GM18873 (cell line): ENCODE data around the gene IMMT.

Experiments used
- ATAC-seq: cut with Tn5 transposase; IDR thresholded peaks from one replicate; pipeline ENCODE4 v1.9.1; 2021; ENCODE audit warnings: mild to moderate bottlenecking, moderate library complexity, moderate number of reproducible peaks; ENCODE audit not compliant: unreplicated experiment, low FRiP score

Gene IMMT

GRCh38 chr2:86226636-86227520, 31.6 kb upstream of the IMMT start:
- ATAC-seq = no peak

- no peak for ATAC-seq
Observed at GRCh38 chr2:86226070-86226469, 30.8 kb upstream of the IMMT start.

- ATAC-seq = peak; percentile 65
Observed at GRCh38 chr2:86225581-86225980, 30.3 kb upstream of the IMMT start.

- ATAC-seq = no peak
Observed at GRCh38 chr2:86224645-86225355, 29.5 kb upstream of the IMMT start.

GRCh38 chr2:86223927-86224560, 28.8 kb upstream of the IMMT start:
- no peak for ATAC-seq

- no peak for ATAC-seq
Observed at GRCh38 chr2:86223140-86223926, 28.1 kb upstream of the IMMT start.

GRCh38 chr2:86221066-86221684, 25.9 kb upstream of the IMMT start:
- ATAC-seq = no peak

- no peak for ATAC-seq
Observed at GRCh38 chr2:86219896-86220295, 24.6 kb upstream of the IMMT start.

- ATAC-seq = no peak
Observed at GRCh38 chr2:86218124-86218523, 22.9 kb upstream of the IMMT start.

- no peak for ATAC-seq
Observed at GRCh38 chr2:86216575-86217555, 21.6 kb upstream of the IMMT start.

GRCh38 chr2:86214503-86214832, 19.2 kb upstream of the IMMT start:
- no peak for ATAC-seq

- no peak for ATAC-seq
Observed at GRCh38 chr2:86213699-86214502, 18.6 kb upstream of the IMMT start.

GRCh38 chr2:86213056-86213455, 17.8 kb upstream of the IMMT start:
- ATAC-seq = no peak

- no peak for ATAC-seq
Observed at GRCh38 chr2:86211796-86212188, 16.5 kb upstream of the IMMT start.

- ATAC-seq = no peak
Observed at GRCh38 chr2:86211033-86211795, 16.0 kb upstream of the IMMT start.

GRCh38 chr2:86204458-86204857, 9.2 kb upstream of the IMMT start:
- no peak for ATAC-seq

- no peak for ATAC-seq
Observed at GRCh38 chr2:86203614-86204013, 8.4 kb upstream of the IMMT start.

- ATAC-seq = no peak
Observed at GRCh38 chr2:86202702-86203101, 7.4 kb upstream of the IMMT start.
